Neural progenitor cell (in vitro differentiated cells): ENCODE measurements around the gene GBP3. TPM values are rescaled to one million over a fixed set of nuclear protein-coding genes. Genes with fewer than 3 reads are reported as not detected.

ENCODE experiments used
- DNase-seq: peaks from one replicate; pipeline ENCODE4 v3.0.0-alpha.2; 2016; ENCODE audit warnings: low spot score
- H2AFZ ChIP-seq: fragments of 200-600 bp; sonication (generic); replicated peaks from 2 replicates; pipeline ENCODE4 v1.6.1; 2016; ENCODE audit warnings: antibody characterized with exemption
- H3F3A ChIP-seq: fragments of 200-600 bp; sonication (generic); 2 replicates; pipeline ENCODE4 v1.6.1; 2016; ENCODE audit warnings: antibody characterized with exemption, low read depth
- H3K27ac ChIP-seq: fragments of 200-600 bp; sonication (generic); 2 replicates; pipeline ENCODE4 v1.5.1; 2016; ENCODE audit warnings: mild to moderate bottlenecking
- H3K27me3 ChIP-seq: fragments of 200-600 bp; sonication (generic); 2 replicates; pipeline ENCODE4 v1.6.1; 2016; ENCODE audit warnings: mild to moderate bottlenecking, moderate library complexity
- H3K36me3 ChIP-seq: fragments of 200-600 bp; sonication (generic); 2 replicates; pipeline ENCODE4 v1.5.1; 2016
- H3K4me1 ChIP-seq: fragments of 200-600 bp; sonication (generic); 2 replicates; pipeline ENCODE4 v1.6.1; 2016; ENCODE audit warnings: mixed run types
- H3K4me2 ChIP-seq: fragments of 200-600 bp; sonication (generic); 2 replicates; pipeline ENCODE4 v1.6.1; 2016
- H3K4me3 ChIP-seq: fragments of 200-600 bp; sonication (generic); 2 replicates; pipeline ENCODE4 v1.5.1; 2016
- H3K79me2 ChIP-seq: fragments of 200-600 bp; sonication (generic); 2 replicates; pipeline ENCODE4 v1.6.1; 2016; ENCODE audit warnings: low read depth
- H3K9ac ChIP-seq: fragments of 200-600 bp; sonication (generic); 2 replicates; pipeline ENCODE4 v1.6.1; 2016
- H3K9me3 ChIP-seq: fragments of 200-600 bp; sonication (generic); 2 replicates; pipeline ENCODE4 v1.5.1; 2016; ENCODE audit warnings: low read depth
- H4K20me1 ChIP-seq: fragments of 200-600 bp; sonication (generic); 2 replicates; pipeline ENCODE4 v1.6.1; 2016; ENCODE audit warnings: low read depth
- H3K27ac Mint-ChIP-seq: 3 replicates; pipeline ENCODE4 v1.8.0; 2021; ENCODE audit warnings: mixed read lengths
- H3K27me3 Mint-ChIP-seq: 2 replicates; pipeline ENCODE4 v1.8.0; 2022; ENCODE audit warnings: low read depth, mild to moderate bottlenecking, inconsistent platforms, moderate library complexity, mixed read lengths; ENCODE audit not compliant: insufficient read depth
- H3K36me3 Mint-ChIP-seq: 3 replicates; pipeline ENCODE4 v1.8.0; 2021; ENCODE audit warnings: mixed read lengths
- H3K4me1 Mint-ChIP-seq: 3 replicates; pipeline ENCODE4 v1.8.0; 2021; ENCODE audit warnings: mixed read lengths
- H3K4me3 Mint-ChIP-seq: 3 replicates; pipeline ENCODE4 v1.8.0; 2021; ENCODE audit warnings: mild to moderate bottlenecking, moderate library complexity, mixed read lengths
- H3K9me3 Mint-ChIP-seq: 3 replicates; pipeline ENCODE4 v1.8.0; 2020; ENCODE audit warnings: mixed read lengths
- EZH2 ChIP-seq: fragments of 200-600 bp; sonication (generic); IDR thresholded peaks from 2 replicates; pipeline ENCODE4 v1.6.1; 2017; ENCODE audit warnings: antibody characterized with exemption, mild to moderate bottlenecking, moderate library complexity
- EZH2phosphoT487 ChIP-seq: fragments of 200-600 bp; sonication (generic); IDR thresholded peaks from 2 replicates; pipeline ENCODE4 v1.6.1; 2017; ENCODE audit warnings: antibody characterized with exemption
- total RNA-seq: library from RNA; depleted of rRNA; stranded (reverse); fragments of >200 nt; gene quantifications from 2 replicates; pipeline ENCODE4 v1.2.3, GENCODE V29; 2015; ENCODE audit warnings: low replicate concordance
- TF ChIP-seq, protein P1 (sequence below): fragments of 200-600 bp; sonication (generic); IDR thresholded peaks from 2 replicates; pipeline ENCODE4 v1.5.1; 2017; ENCODE audit warnings: antibody characterized with exemption, mild to moderate bottlenecking

The GBP3 gene
- total RNA-seq, 1 donor from 2014 or later: not detected

DNA sequence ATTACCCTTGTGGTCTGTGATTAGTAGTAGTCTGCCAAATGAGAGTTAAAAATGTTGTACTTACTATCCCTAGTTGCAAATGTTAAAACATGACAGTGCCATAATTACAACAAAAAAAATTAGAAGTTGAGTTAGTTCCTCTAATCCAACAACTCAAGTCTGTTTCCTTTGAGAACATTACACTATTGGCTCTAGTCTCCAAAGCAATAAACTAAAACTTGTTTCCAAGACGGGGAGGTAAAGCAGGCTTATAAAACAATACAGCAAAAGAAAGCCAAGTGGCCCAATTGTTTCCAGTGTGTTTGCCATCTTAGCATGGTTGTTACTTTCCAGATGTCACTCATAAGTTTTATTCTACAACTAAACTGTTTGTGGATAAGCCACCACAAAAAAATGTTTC lies 41.8 kb downstream of the GBP3 start:
- Histone ChIP-seq H3K4me2 (no peak overlapping the region), H3K27ac (no peak overlapping the region), H4K20me1 (peaks cover 25% of the 10 kb centered on the region), H3K27me3 (no peaks in the 10 kb centered on the region), H3K9ac (no peak overlapping the region), H3F3A (no peaks in the 10 kb centered on the region), H3K4me3 (no peak overlapping the region), H3K36me3 (no peaks in the 10 kb centered on the region), H2AFZ (no peak overlapping the region), H3K79me2 (peaks cover 97% of the 10 kb centered on the region), H3K4me1 (no peaks in the 10 kb centered on the region), H3K9me3 (no peaks in the 10 kb centered on the region)
- Mint-ChIP-seq H3K4me3 (no peak overlapping the region), H3K9me3 (peaks cover 33% of the 10 kb centered on the region), H3K27me3 (peaks cover 2% of the 10 kb centered on the region), H3K4me1 (no peaks in the 10 kb centered on the region), H3K27ac (no peak overlapping the region), H3K36me3 (peaks cover 72% of the 10 kb centered on the region)
- no peak for DNase-seq
- TF ChIP-seq EZH2 (no peak), EZH2phosphoT487 (no peak)
- TF ChIP-seq, protein P1, sequence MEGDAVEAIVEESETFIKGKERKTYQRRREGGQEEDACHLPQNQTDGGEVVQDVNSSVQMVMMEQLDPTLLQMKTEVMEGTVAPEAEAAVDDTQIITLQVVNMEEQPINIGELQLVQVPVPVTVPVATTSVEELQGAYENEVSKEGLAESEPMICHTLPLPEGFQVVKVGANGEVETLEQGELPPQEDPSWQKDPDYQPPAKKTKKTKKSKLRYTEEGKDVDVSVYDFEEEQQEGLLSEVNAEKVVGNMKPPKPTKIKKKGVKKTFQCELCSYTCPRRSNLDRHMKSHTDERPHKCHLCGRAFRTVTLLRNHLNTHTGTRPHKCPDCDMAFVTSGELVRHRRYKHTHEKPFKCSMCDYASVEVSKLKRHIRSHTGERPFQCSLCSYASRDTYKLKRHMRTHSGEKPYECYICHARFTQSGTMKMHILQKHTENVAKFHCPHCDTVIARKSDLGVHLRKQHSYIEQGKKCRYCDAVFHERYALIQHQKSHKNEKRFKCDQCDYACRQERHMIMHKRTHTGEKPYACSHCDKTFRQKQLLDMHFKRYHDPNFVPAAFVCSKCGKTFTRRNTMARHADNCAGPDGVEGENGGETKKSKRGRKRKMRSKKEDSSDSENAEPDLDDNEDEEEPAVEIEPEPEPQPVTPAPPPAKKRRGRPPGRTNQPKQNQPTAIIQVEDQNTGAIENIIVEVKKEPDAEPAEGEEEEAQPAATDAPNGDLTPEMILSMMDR: no peak

DNA sequence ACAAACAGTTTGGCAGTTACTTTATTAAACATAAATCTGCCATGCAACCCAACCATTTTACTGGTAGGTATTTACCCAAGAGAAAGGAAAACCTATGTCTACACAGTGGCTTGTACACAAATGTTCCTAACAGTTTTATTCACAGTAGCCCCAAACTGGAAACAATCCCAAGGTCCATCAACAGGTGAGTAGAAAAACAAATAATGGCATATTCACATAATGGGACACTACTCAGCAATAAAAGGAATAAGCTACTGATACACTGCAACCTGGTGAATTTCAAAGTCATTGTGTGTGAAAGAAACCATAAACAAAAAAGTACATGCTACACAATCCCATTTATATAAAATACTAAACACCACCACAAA lies 42.9 kb downstream of the GBP3 start:
- no peaks in the 10 kb centered on the region for H3K4me1 ChIP-seq
- H3F3A ChIP-seq: no peaks in the 10 kb centered on the region
- H3K27me3 ChIP-seq: no peaks in the 10 kb centered on the region
- no peak overlapping the region for H3K4me2 ChIP-seq
- H3K79me2 ChIP-seq: peaks cover 96% of the 10 kb centered on the region
- Mint-ChIP-seq H3K27ac (no peak overlapping the region), H3K9me3 (peaks cover 27% of the 10 kb centered on the region), H3K4me3 (no peak overlapping the region), H3K27me3 (peaks cover 2% of the 10 kb centered on the region), H3K4me1 (no peaks in the 10 kb centered on the region), H3K36me3 (peaks cover 69% of the 10 kb centered on the region)
- H3K9me3 ChIP-seq: no peaks in the 10 kb centered on the region
- TF ChIP-seq EZH2: no peak
- TF ChIP-seq, protein P1: no peak
- no peak for TF ChIP-seq EZH2phosphoT487
- no peak for DNase-seq
- H3K36me3 ChIP-seq: no peaks in the 10 kb centered on the region
- no peak overlapping the region for H3K4me3 ChIP-seq
- peaks cover 25% of the 10 kb centered on the region for H4K20me1 ChIP-seq
- no peak overlapping the region for H3K27ac ChIP-seq
- no peak overlapping the region for H2AFZ ChIP-seq
- no peak overlapping the region for H3K9ac ChIP-seq

DNA sequence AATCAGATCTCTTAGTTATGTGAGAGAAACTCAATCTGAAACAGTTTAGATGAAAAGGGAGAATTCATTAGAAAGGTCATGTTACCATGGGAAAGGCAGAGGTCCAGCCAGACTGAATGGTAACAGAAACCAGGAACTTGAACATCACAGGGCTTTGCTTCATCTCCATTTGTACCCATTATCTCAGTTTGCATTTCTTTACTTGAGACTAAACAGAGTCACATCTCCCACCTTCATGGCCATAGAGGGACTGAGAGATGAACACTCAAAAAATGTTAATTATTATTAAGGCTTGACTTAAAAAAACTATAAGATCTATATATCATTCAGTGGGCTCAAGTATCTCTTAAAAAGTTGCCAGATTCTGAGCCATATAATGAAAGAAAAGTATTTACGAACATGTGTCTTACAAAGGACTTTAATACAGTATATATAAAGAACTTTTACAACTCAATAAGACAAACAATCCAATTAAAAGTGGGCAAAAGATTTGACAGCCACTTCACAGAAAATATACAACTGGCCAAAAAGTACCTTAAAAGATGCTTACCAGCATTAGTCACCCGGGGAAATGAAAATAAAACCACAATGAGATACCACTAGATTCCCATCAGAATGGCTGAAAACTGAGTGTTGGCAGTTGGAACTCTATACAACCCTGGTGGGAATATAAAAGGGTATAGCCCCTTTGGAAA lies 43.5 kb downstream of the GBP3 start:
- Mint-ChIP-seq H3K4me3 (no peak overlapping the region), H3K27ac (no peak overlapping the region), H3K4me1 (no peaks in the 10 kb centered on the region), H3K9me3 (peaks cover 24% of the 10 kb centered on the region), H3K27me3 (peaks cover 2% of the 10 kb centered on the region), H3K36me3 (peaks cover 65% of the 10 kb centered on the region)
- Histone ChIP-seq H3K36me3 (no peaks in the 10 kb centered on the region), H3K4me3 (no peak overlapping the region), H3K9me3 (no peaks in the 10 kb centered on the region), H3K9ac (no peak overlapping the region), H3K79me2 (peaks cover 96% of the 10 kb centered on the region), H2AFZ (no peak overlapping the region), H4K20me1 (peaks cover 25% of the 10 kb centered on the region), H3K4me2 (no peak overlapping the region), H3K27me3 (no peaks in the 10 kb centered on the region), H3K4me1 (no peaks in the 10 kb centered on the region), H3F3A (no peaks in the 10 kb centered on the region), H3K27ac (no peak overlapping the region)
- DNase-seq: no peak
- TF ChIP-seq, protein P1: no peak
- TF ChIP-seq EZH2phosphoT487: no peak
- no peak for TF ChIP-seq EZH2
